OCI-LY1 (cell line): ENCODE measurements around the gene ATP1A4.

Source experiments
- H2AFZ ChIP-seq: fragments of 200-600 bp; sonication (generic), shearing (Covaris generic); 2 replicates; pipeline ENCODE4 v1.6.0; 2014; ENCODE audit warnings: antibody characterized with exemption, mild to moderate bottlenecking, low read length
- H3F3A ChIP-seq: fragments of 200-600 bp; sonication (generic), shearing (Covaris generic); 2 replicates; pipeline ENCODE4 v1.6.0; 2014; ENCODE audit warnings: mild to moderate bottlenecking, antibody characterized with exemption, low read length, moderate library complexity; ENCODE audit not compliant: insufficient read depth
- H3K27ac ChIP-seq: fragments of 200-600 bp; sonication (generic); 2 replicates; pipeline ENCODE4 v1.5.1; 2014; ENCODE audit warnings: low read length, mixed run types, mild to moderate bottlenecking, low read depth; ENCODE audit not compliant: poor library complexity, severe bottlenecking
- H3K27me3 ChIP-seq: fragments of 200-600 bp; sonication (generic); 2 replicates; pipeline ENCODE4 v1.6.0; 2014; ENCODE audit warnings: antibody characterized with exemption, mild to moderate bottlenecking, low read length, moderate library complexity; ENCODE audit not compliant: insufficient read depth
- H3K36me3 ChIP-seq: fragments of 200-600 bp; sonication (generic); 2 replicates; pipeline ENCODE4 v1.6.1; 2014; ENCODE audit warnings: mild to moderate bottlenecking, antibody characterized with exemption, low read length, moderate library complexity, mixed read lengths; ENCODE audit not compliant: insufficient read depth
- H3K4me1 ChIP-seq: fragments of 200-600 bp; sonication (generic); 2 replicates; pipeline ENCODE4 v1.5.1; 2014; ENCODE audit warnings: mild to moderate bottlenecking, low read length, moderate library complexity; ENCODE audit not compliant: insufficient read depth, severe bottlenecking
- H3K4me2 ChIP-seq: fragments of 200-600 bp; sonication (generic), shearing (Covaris generic); 2 replicates; pipeline ENCODE4 v1.6.1; 2014; ENCODE audit warnings: low read length
- H3K4me3 ChIP-seq: fragments of 200-600 bp; sonication (generic); 2 replicates; pipeline ENCODE4 v1.5.1; 2014; ENCODE audit warnings: low read length, low read depth, mild to moderate bottlenecking, mixed read lengths; ENCODE audit not compliant: poor library complexity, severe bottlenecking
- H3K79me2 ChIP-seq: fragments of 200-600 bp; shearing (Covaris generic); 2 replicates; pipeline ENCODE4 v1.6.1; 2016; ENCODE audit warnings: mixed run types, low read length, mixed read lengths; ENCODE audit not compliant: insufficient read depth
- H3K9ac ChIP-seq: fragments of 200-600 bp; sonication (generic), shearing (Covaris generic); 2 replicates; pipeline ENCODE4 v1.6.1; 2014; ENCODE audit warnings: mild to moderate bottlenecking, low read length, mixed read lengths
- H3K9me2 ChIP-seq: fragments of 200-600 bp; sonication (generic), shearing (Covaris generic); 2 replicates; pipeline ENCODE4 v1.6.1; 2014; ENCODE audit warnings: low read depth, mild to moderate bottlenecking, low read length, mixed read lengths
- H3K9me3 ChIP-seq: fragments of 200-600 bp; shearing (Covaris generic); 2 replicates; pipeline ENCODE4 v1.6.1; 2014; ENCODE audit warnings: low read length, mixed read lengths
- H4K20me1 ChIP-seq: fragments of 200-600 bp; sonication (generic), shearing (Covaris generic); 2 replicates; pipeline ENCODE4 v1.6.0; 2016; ENCODE audit warnings: mild to moderate bottlenecking, low read length; ENCODE audit not compliant: insufficient read depth
- EZH2 ChIP-seq: fragments of 200-600 bp; sonication (generic), shearing (Covaris generic); IDR thresholded peaks from 2 replicates; pipeline ENCODE4 v1.8.0; 2017; ENCODE audit warnings: borderline replicate concordance, mixed run types, mild to moderate bottlenecking, antibody characterized with exemption, low read length, moderate library complexity, mixed read lengths
- TF ChIP-seq, protein P1 (sequence below): fragments of 200-600 bp; sonication (generic), shearing (Covaris generic); IDR thresholded peaks from 2 replicates; pipeline ENCODE4 v1.5.1; 2017; ENCODE audit warnings: mild to moderate bottlenecking, antibody characterized with exemption, low read length, moderate library complexity, mixed read lengths

The ATP1A4 gene

DNA sequence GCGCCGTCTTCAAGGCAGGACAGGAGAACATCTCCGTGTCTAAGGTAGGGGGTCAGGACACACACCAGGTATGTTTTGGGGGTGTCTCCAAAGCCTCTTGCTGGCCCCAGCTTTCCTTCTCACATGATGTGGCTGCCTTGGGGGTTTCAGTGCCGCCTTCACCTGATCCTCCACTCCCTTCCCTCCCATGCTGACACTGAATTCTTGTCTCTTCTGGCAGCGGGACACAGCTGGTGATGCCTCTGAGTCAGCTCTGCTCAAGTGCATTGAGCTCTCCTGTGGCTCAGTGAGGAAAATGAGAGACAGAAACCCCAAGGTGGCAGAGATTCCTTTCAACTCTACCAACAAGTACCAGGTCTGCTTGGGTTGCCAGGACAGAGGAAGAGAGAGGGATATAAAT is 22.4 kb upstream of the ATP1A4 start:
- H3K79me2 ChIP-seq: no peaks in the 10 kb centered on the region
- H3K4me3 ChIP-seq: no peak overlapping the region
- TF ChIP-seq, protein P1, sequence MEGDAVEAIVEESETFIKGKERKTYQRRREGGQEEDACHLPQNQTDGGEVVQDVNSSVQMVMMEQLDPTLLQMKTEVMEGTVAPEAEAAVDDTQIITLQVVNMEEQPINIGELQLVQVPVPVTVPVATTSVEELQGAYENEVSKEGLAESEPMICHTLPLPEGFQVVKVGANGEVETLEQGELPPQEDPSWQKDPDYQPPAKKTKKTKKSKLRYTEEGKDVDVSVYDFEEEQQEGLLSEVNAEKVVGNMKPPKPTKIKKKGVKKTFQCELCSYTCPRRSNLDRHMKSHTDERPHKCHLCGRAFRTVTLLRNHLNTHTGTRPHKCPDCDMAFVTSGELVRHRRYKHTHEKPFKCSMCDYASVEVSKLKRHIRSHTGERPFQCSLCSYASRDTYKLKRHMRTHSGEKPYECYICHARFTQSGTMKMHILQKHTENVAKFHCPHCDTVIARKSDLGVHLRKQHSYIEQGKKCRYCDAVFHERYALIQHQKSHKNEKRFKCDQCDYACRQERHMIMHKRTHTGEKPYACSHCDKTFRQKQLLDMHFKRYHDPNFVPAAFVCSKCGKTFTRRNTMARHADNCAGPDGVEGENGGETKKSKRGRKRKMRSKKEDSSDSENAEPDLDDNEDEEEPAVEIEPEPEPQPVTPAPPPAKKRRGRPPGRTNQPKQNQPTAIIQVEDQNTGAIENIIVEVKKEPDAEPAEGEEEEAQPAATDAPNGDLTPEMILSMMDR: no peak
- TF ChIP-seq EZH2: no peak
- no peaks in the 10 kb centered on the region for H3K4me1 ChIP-seq
- no peak overlapping the region for H3K9ac ChIP-seq
- H3K9me3 ChIP-seq: no peaks in the 10 kb centered on the region
- no peaks in the 10 kb centered on the region for H4K20me1 ChIP-seq
- peaks cover 6% of the 10 kb centered on the region; the same call in 1 of the 2 replicates for H3K27me3 ChIP-seq
- H3K9me2 ChIP-seq: no peaks in the 10 kb centered on the region
- no peak overlapping the region for H2AFZ ChIP-seq
- H3K36me3 ChIP-seq: no peaks in the 10 kb centered on the region
- H3K4me2 ChIP-seq: no peak overlapping the region
- H3F3A ChIP-seq: no peaks in the 10 kb centered on the region
- no peak overlapping the region for H3K27ac ChIP-seq

DNA sequence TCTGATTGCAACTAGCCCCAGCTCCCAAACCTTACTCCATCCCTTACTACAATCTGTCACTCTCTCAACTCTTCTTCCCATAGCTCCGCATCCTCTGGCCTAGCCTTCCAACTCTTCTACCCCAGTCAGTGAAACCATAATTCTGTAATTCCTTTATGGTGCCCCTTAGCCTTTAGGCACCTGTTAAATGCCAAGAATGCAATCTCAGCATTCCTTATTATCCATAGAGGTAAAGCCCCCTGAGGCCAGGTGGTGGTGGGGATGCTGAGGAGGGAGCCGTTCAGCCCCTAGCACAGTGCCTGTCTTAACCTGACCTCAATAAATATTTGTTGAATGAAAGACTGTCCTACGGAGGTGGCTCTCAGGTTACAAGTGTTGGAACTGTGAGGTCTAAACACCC is 21.8 kb upstream of the ATP1A4 start:
- no peaks in the 10 kb centered on the region for H4K20me1 ChIP-seq
- H3K4me2 ChIP-seq: no peak overlapping the region
- TF ChIP-seq EZH2: no peak
- TF ChIP-seq, protein P1: no peak
- no peaks in the 10 kb centered on the region for H3K9me3 ChIP-seq
- H3K27ac ChIP-seq: no peak overlapping the region
- H3K4me1 ChIP-seq: no peaks in the 10 kb centered on the region
- no peaks in the 10 kb centered on the region for H3K36me3 ChIP-seq
- H3K9ac ChIP-seq: no peak overlapping the region
- no peaks in the 10 kb centered on the region for H3K79me2 ChIP-seq
- no peak overlapping the region for H3K4me3 ChIP-seq
- peaks cover 6% of the 10 kb centered on the region; the same call in 1 of the 2 replicates for H3K27me3 ChIP-seq
- H3K9me2 ChIP-seq: no peaks in the 10 kb centered on the region
- H2AFZ ChIP-seq: no peak overlapping the region
- H3F3A ChIP-seq: no peaks in the 10 kb centered on the region

DNA sequence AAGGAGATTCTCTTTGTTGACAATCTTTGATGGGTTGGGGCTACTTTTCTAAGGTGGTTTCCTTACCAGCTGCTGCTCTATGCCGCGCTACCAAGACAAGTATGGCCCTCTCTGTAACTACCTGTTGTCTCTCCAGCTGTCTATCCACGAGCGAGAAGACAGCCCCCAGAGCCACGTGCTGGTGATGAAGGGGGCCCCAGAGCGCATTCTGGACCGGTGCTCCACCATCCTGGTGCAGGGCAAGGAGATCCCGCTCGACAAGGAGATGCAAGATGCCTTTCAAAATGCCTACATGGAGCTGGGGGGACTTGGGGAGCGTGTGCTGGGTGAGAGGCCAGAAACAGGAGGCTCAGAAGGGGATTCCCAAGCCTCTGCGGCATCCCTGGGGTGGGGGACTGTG is 21.4 kb upstream of the ATP1A4 start:
- Histone ChIP-seq H3K9me2 (no peaks in the 10 kb centered on the region), H3K4me3 (no peak overlapping the region), H2AFZ (no peak overlapping the region), H3K9ac (no peak overlapping the region), H3K4me2 (no peak overlapping the region), H3K4me1 (no peaks in the 10 kb centered on the region), H4K20me1 (no peaks in the 10 kb centered on the region), H3K27ac (no peak overlapping the region), H3F3A (no peaks in the 10 kb centered on the region), H3K36me3 (no peaks in the 10 kb centered on the region), H3K27me3 (peaks cover 6% of the 10 kb centered on the region; the same call in 1 of the 2 replicates), H3K9me3 (no peaks in the 10 kb centered on the region), H3K79me2 (no peaks in the 10 kb centered on the region)
- TF ChIP-seq EZH2: no peak
- TF ChIP-seq, protein P1: no peak
